Measurements from ENCODE around the gene LMAN2.
"Not testable (repeated sequence)": the region's sequence is repeated elsewhere in the genome, so short reads cannot be mapped to it uniquely, and the experiment has no call there.

LMAN2 gene

DNA sequence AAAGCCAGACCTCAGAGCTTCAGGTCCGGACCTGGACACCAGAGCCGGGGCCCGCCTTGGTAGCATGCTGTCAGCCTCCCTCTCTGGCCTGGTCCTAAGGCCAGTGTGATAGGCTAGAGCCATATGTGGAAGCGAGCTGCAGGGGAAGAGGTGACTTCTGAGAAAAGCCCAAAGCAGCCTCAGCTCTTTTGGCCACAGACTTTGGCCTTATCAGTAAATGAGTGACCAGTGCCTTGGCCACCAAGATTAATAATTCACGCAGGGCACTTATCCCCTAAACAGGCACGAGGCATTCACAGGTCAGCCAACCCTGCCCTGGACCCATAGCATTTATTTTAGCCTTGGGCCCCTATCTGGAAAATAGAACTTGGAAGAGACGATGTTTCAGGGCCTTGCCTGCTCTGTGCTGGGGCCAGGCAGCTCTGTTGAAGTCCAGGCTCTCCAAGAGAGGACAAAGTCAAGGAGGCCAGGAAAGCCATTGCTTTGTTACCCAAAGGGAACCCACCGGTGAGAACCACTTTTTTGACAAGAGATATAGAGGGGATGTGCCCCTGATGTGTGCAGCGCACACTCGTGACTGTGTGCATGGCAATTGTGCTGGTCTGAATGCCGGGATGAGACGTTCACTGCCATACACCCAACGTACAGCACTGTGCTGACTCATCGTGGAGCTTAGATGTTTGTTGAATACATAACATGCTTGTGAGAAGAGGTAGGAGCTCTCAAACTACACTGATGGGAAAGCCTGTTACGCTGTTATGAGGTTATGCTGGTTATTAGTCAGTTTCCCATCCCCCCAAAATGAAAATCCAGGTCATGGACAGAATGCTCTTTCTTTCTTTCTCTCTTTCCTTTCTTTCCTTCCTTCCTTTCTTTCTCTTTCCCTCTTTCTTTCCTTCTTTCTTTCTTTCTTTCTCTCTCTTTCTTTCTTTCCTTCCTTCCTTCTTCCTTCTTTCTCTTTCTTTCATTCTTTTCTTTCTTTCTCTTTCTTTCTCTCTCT lies 27.7 kb upstream of the LMAN2 start:
- DNase-seq, result peak; percentile 68

DNA sequence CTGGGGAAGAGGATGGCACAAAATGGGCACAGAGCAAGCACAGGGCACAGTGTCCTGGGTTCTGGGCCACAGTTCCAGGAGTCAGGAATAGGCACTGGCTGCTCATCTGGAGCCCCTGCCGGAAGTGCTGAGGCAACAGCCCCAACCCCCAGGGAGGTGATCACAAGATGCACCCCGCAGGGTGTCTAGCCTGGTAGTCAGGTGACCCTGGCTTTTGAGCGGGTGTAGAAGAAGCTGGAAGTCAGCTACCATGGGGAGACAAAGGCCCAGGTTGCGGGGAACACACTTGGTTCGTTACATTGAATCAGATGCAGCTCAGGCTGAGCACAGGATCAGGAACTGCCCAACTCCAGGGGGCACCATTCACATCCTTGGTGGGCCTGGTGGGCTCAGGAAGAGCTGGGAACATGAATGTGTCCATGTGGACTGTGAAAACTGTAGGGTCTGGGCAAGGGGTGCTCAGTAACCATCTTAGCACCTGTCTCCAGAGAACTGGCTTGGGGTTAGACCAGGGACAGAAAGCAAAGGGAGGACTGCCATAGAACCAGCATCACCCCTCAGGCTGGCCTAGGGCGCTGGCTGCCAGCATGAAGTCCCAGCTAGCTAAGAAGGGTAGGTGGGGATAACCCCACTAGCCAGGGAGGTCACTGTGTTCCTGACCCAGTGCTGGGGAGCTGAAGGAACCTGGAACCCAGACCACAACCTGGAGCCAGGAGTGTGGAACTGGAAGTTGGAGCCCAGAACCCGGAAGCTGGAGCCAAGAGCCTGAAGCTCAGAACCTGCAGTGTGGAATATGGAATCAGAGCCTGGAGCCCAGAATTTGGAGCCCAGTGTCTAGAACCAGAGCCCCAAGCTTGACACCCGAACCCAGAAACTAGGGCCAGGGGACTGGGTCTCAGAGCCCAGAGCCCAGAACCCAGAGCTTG lies 26.6 kb upstream of the LMAN2 start:
- DNase-seq, result no peak

GRCh38 chr5:177376107-177376506 lies 24.6 kb upstream of the LMAN2 start:
- no peak for DNase-seq

GRCh38 chr5:177375516-177375915 lies 24.0 kb upstream of the LMAN2 start:
- not testable (repeated sequence) for DNase-seq

GRCh38 chr5:177374211-177374610 lies 22.7 kb upstream of the LMAN2 start:
- no peak for DNase-seq

- DNase-seq, result no peak
Observed at GRCh38 chr5:177373806-177374205, 22.3 kb upstream of the LMAN2 start.

GRCh38 chr5:177372910-177373309 lies 21.4 kb upstream of the LMAN2 start:
- DNase-seq, result no peak

- no peak for DNase-seq
Observed at GRCh38 chr5:177372034-177372896, 20.8 kb upstream of the LMAN2 start.

DNA sequence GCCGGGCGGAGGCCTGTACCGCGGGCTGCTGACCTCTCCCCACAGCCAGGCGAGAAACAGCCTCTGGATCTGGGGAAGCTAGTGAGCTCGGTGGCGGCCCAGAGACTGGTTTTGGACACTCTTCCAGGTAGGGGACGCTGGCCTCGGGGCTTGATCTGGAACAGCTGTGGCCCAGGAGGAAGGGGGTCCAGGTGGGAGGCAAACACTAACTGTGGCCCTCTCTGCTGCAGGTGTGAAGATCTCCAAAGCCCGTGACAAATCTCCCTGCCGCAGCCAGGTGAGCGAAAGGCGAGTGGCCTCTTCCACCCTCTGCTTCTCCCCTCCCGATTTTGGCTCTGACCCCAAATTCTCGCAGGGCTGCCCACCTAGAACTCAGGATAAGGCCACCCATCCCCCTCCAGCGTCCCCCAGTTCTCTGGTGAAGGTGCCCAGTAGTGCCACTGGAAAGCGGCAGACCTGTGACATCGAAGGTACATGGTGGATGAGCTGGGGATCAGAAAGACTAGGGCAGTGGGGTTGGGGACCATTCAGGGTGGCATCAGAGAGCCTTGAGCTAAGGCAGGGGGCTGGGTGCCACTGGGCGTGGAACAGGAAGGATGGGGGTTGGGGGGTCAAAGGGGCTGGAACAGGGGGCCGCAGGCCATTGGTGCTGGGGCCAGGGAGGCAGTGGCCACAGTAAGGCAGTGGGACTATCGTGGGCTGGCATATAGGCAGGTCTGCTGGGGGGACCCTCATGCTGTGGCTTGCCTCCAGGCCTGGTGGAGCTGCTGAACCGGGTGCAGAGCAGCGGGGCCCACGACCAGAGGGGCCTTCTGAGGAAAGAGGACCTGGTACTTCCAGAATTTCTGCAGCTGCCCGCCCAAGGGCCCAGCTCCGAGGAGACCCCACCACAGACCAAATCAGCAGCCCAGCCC lies 19.9 kb upstream of the LMAN2 start:
- DNase-seq, result no peak

DNA sequence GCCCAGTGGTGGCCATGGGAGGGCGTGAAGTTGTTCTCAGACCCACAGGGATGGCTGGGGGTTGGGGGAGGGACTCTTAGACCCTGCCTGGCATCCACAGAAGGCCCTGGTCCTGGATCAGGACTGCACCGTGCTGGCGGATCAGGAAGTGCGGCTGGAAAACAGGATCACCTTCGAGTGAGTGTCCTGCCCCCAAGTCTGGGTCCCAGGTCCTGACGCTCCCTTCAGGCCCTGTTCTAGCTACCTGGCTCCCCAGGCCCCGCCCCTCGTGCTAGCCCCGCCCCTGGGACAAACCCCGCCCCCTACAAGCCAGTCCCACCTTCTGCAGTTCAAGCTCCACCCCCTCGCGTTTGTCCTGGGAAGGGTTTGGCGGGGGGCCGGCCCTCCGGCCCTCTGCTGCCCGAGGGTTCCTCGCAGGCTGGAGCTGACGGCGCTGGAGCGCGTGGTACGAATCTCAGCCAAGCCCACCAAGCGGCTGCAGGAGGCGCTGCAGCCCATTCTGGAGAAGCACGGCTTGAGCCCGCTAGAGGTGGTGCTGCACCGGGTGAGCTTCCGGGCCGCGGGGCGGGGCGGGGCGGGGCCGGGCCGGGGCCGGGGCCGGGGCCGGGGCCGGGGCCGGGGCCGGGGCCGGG lies 19.1 kb upstream of the LMAN2 start:
- DNase-seq, result peak; percentile 98

GRCh38 chr5:177369645-177370440 lies 18.4 kb upstream of the LMAN2 start:
- DNase-seq, result no peak

DNA sequence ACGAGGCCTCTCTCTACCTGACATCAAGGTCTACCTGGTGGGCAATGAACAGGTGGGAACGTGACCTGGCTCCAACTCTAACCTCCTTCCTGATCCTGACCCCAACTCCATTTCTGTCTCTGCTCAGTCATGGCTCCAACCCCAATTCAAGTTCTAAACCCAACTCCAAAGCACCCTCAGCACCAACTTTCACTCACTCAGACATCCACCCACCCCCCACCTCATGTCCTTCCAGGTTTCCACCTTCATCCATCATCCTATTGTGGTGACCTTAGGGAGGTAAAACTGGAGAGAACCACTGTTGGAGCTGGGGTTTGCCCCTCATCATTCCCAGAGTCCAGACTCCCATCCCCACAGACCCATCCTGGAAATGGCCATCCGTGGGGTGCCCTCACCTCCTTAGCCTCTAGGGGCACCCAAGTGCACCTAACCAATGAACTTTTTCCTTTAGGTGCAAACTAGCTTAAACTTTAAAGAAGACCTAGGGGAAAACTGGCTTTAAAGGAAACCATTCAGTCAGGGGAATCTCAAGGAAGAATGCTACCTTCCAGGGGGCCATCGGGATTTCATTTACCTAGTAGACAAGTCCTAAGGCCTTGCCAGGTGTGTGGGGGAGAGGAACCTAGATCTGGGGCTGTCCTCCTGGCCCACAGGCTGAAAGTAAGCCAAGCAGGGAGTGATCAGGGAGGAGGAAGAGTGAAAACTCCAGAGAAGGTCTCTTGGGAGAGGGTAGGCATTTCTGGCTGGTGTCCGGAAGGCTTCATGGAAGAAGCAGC lies 17.6 kb upstream of the LMAN2 start:
- no peak for DNase-seq

- no peak for DNase-seq
Observed at GRCh38 chr5:177367981-177368868, 16.8 kb upstream of the LMAN2 start.

- DNase-seq, result no peak
Observed at GRCh38 chr5:177367323-177367848, 15.9 kb upstream of the LMAN2 start.

DNA sequence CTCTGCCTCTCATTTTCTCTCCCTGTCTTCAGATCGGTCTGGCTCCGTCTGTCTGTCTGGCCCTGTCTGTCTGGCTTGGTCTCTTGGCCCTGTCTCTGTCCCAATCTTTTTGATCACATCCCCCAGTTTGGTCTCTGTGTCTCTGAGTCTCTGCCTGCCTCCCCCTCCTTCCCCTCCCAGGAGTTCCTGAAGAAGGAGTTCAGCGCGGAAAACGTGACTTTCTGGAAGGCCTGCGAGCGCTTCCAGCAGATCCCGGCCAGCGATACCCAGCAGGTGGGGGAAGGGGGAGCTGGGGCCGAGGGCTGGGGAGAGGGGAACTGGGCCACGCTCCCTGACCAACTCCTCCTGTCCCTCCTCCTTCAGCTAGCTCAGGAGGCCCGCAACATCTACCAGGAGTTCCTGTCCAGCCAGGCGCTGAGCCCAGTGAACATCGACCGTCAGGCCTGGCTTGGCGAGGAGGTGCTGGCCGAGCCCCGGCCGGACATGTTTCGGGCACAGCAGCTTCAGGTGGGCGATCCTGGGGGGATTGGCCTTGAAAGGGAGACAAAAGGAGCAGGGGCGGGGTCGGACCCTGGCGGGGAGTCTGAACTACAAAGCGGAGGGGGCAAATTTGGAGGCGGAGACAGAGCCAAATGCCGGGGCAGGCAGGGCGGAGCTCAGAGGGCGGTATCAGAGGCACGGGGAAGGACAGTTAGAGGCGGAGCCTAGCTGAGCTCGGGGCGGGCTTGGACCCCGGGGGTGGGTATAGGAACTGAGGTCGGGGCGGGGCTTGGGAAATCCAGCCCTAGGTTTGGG lies 15.3 kb upstream of the LMAN2 start:
- peak; percentile 96 for DNase-seq

DNA sequence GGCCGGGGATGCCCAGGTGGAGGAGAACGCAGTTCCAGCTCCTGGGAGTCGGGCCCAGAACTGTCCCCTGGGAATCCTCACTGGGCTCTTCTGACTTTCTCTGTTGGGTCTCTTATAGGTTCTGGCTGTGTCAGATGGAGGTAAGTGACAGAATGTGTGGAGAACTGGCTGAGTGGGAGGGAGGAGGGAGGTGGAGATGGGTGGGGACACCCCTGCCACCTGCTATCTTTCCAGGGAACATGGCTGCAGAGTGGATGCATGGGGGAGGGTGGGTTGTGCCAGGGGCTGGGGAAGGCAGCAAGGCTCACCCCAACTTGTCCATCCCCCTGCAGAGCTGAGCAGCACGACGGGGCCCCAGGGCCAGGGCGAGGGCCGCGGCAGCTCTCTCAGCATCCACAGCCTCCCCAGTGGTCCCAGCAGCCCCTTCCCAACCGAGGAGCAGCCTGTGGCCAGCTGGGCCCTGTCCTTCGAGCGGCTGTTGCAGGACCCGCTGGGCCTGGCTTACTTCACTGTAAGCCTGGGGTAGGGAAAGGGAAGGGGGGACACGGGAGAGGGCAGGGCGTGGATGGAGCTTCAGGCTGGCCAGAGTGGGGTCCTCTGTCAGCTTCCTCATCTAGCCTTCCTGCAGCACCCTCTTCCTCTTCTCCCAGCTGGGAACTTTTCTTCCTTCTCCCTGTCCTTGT lies 14.5 kb upstream of the LMAN2 start:
- DNase-seq, result no peak
